Activated CD8-positive, alpha-beta memory T cell treated with anti-CD3 and anti-CD28 coated beads, Interleukin-2, amount 50 U/mL, for 1 hour (primary cell): Measurements from ENCODE around the gene SYT9.

Experiments
- DNase-seq: peaks from one replicate; pipeline ENCODE4 v3.0.0-alpha.2; 2020; ENCODE audit errors: extremely low read depth

Gene SYT9

GRCh38 chr11:7423946-7424345 is 172.2 kb downstream of the SYT9 start:
- DNase-seq: no peak

GRCh38 chr11:7427733-7428132 is 176.0 kb downstream of the SYT9 start:
- DNase-seq: no peak

- DNase-seq: no peak
Measured at GRCh38 chr11:7428196-7428595, 176.5 kb downstream of the SYT9 start.

GRCh38 chr11:7430496-7430895 is 178.8 kb downstream of the SYT9 start:
- no peak for DNase-seq

- no peak for DNase-seq
Measured at GRCh38 chr11:7435176-7435575, 183.5 kb downstream of the SYT9 start.

- no peak for DNase-seq
Measured at GRCh38 chr11:7436146-7436545, 184.4 kb downstream of the SYT9 start.

- no peak for DNase-seq
Measured at GRCh38 chr11:7436657-7437056, 185.0 kb downstream of the SYT9 start.

- DNase-seq: no peak
Measured at GRCh38 chr11:7437696-7438095, 186.0 kb downstream of the SYT9 start.

- no peak for DNase-seq
Measured at GRCh38 chr11:7439746-7440320, 188.1 kb downstream of the SYT9 start.

- no peak for DNase-seq
Measured at GRCh38 chr11:7442588-7443215, 191.0 kb downstream of the SYT9 start.

- no peak for DNase-seq
Measured at GRCh38 chr11:7444091-7444981, 192.6 kb downstream of the SYT9 start.

GRCh38 chr11:7445564-7445963 is 193.9 kb downstream of the SYT9 start:
- no peak for DNase-seq

GRCh38 chr11:7448201-7448600 is 196.5 kb downstream of the SYT9 start:
- no peak for DNase-seq

GRCh38 chr11:7449211-7449840 is 197.6 kb downstream of the SYT9 start:
- DNase-seq: no peak

- no peak for DNase-seq
Measured at GRCh38 chr11:7449841-7450214, 198.1 kb downstream of the SYT9 start.

- no peak for DNase-seq
Measured at GRCh38 chr11:7450836-7451235, 199.1 kb downstream of the SYT9 start.

- no peak for DNase-seq
Measured at GRCh38 chr11:7451520-7451919, 199.8 kb downstream of the SYT9 start.

- no peak for DNase-seq
Measured at GRCh38 chr11:7451952-7452494, 200.3 kb downstream of the SYT9 start.

- DNase-seq: no peak
Measured at GRCh38 chr11:7454854-7455253, 203.2 kb downstream of the SYT9 start.

- DNase-seq: no peak
Measured at GRCh38 chr11:7457211-7457610, 205.5 kb downstream of the SYT9 start.

GRCh38 chr11:7462706-7463105 is 211.0 kb downstream of the SYT9 start:
- no peak for DNase-seq

GRCh38 chr11:7467652-7468051 is 215.9 kb downstream of the SYT9 start:
- no peak for DNase-seq
